WI38 (cell line): ENCODE data around the gene ABHD2.

Experiments used
- H3K4me3 ChIP-seq: 2 replicates; pipeline ENCODE4 v1.5.1; 2011; ENCODE audit warnings: low read depth, mild to moderate bottlenecking, control low read depth, low read length
- TF ChIP-seq, protein P1 (sequence below): IDR thresholded peaks from 2 replicates; pipeline ENCODE4 v1.5.1; 2012; ENCODE audit warnings: low read depth, mild to moderate bottlenecking, control low read depth, low read length

ABHD2 gene

DNA sequence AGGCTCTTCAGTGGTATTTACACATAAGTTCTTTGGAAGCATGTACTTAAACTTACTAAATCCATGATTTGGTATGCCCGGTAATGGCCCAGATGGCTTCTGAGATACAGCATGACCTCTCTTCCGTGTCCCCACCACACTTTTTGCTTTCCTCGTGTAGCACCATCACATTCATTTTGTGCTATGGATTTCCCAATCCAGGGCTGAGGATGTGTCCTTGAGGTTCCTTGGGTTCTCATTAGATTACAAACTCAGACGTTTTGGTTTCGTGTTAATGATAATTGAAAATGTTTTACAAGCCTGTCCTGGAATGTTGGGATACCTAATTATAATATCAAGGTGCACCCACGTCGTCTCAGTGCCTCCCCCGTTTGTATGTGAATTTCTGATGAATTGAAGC, 7.3 kb downstream of the ABHD2 start:
- TF ChIP-seq, protein P1, sequence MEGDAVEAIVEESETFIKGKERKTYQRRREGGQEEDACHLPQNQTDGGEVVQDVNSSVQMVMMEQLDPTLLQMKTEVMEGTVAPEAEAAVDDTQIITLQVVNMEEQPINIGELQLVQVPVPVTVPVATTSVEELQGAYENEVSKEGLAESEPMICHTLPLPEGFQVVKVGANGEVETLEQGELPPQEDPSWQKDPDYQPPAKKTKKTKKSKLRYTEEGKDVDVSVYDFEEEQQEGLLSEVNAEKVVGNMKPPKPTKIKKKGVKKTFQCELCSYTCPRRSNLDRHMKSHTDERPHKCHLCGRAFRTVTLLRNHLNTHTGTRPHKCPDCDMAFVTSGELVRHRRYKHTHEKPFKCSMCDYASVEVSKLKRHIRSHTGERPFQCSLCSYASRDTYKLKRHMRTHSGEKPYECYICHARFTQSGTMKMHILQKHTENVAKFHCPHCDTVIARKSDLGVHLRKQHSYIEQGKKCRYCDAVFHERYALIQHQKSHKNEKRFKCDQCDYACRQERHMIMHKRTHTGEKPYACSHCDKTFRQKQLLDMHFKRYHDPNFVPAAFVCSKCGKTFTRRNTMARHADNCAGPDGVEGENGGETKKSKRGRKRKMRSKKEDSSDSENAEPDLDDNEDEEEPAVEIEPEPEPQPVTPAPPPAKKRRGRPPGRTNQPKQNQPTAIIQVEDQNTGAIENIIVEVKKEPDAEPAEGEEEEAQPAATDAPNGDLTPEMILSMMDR: no peak
- H3K4me3 ChIP-seq: no peak overlapping the region

DNA sequence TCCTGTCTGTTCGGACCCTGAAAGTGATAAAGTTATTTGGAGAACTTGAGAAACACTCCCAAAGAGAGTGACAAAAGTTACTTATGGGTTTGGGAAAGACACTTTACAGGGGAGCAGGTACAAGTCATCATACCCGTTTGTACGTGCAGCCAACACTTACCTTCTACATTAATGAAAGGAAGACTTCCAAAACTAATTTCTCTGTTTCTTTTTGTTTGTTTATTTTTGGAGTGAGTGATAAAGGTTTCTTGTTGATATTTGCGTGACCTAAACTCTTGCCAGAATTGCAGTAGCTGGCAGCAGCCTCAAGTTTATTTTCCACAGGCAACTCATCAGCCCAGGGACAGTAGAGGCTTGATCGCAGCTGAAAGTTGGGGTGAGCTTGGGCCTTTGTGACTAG, 8.4 kb downstream of the ABHD2 start:
- H3K4me3 ChIP-seq: no peak overlapping the region
- TF ChIP-seq, protein P1: no peak

DNA sequence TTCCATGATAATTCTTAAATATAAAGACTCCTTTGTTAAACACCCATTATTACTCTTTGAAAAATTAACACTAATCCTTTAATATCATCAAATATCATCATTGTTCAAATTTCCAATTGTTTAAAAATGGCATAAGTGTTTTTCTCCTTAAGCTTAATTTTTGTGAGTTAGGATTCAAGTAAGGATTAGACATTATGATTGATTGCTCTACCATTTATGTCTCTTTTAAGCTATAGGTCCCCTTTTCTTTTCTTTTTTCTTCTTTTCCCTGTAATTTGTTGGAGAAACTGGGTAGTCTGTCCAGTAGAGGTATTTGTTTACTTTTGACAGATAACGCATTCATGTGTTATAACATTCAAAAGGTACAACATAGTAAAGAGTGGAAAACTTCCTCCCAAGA, 9.1 kb downstream of the ABHD2 start:
- TF ChIP-seq, protein P1: no peak
- no peak overlapping the region for H3K4me3 ChIP-seq

DNA sequence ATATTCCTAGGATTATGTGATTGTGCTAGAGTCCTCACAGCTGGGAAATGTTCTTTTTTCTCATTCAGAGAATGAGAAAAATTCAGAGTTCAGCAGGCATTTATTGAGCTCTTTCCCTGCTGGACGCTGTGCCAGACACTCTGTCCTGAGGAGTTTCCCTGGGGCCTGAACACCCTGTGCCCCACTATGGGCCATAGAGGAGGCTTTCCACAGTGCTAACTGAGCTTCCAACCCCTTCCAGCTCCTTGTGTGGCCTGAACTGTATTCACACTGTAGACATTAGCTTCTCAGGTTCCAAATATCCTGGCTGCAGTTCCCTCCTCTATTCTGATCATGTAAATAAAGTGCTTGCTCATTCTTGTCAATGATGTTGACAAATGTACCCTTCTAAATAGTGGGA, 10.0 kb downstream of the ABHD2 start:
- TF ChIP-seq, protein P1: no peak
- no peak overlapping the region for H3K4me3 ChIP-seq

DNA sequence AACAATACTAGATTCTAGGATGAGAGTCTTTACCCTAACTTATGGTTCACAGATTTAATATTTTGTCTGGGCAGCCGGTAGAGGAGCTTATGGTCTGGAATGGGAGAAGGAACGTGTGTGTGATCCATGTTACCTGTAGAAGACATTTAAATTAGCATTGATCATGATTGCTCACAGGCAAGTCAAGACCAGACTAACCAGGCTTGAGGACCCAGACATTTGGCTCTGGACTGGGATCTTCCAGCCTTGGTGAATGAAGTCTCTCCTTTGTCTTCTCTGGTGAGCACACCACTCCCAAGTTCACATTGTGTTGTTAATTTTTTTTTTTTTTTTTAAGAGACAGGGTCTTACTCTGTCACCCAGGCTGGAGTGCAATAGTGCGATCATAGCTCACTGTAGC, 11.7 kb downstream of the ABHD2 start:
- TF ChIP-seq, protein P1: no peak
- no peak overlapping the region for H3K4me3 ChIP-seq

DNA sequence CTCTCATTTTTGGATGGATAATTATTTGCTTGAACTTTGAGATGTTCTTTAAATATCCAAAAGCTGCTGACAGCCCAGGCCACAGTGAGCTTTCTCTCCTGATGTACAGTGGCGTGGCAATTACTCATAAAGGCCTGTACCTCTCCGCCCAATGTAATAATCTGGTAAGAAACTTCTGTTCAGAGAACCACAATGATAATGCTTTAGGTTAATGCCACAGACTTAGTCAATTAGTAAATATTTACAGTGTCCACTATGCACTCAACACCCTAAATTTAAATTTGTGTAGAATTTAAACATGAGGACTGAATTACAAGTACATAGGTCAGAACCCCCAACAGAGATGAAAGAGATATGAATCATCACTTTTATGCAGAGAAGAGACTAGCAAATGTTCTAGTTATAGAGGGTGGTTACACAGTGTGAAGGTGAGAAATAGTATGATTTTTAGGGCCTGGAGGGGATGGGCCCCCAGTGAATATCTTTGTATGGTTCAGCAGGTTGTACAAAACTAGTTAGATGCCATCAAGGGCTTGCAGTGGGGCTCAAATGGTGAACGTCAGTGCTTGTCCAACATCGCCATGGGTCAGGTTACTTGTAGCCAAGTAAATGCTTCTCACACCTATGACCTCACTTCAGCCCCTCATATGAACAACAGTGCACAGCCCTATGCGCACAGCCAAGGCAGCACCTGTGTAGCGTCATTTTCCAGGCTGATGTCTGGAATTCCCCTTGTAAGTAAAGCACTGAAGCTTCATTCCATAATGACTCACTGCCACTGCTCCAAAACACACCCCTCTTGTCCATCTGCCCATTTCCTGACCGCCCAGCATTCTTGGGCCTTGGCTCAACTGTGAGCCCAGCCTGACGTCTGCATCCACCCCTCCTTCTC, 13.3 kb downstream of the ABHD2 start:
- TF ChIP-seq, protein P1: no peak
- H3K4me3 ChIP-seq: no peak overlapping the region

DNA sequence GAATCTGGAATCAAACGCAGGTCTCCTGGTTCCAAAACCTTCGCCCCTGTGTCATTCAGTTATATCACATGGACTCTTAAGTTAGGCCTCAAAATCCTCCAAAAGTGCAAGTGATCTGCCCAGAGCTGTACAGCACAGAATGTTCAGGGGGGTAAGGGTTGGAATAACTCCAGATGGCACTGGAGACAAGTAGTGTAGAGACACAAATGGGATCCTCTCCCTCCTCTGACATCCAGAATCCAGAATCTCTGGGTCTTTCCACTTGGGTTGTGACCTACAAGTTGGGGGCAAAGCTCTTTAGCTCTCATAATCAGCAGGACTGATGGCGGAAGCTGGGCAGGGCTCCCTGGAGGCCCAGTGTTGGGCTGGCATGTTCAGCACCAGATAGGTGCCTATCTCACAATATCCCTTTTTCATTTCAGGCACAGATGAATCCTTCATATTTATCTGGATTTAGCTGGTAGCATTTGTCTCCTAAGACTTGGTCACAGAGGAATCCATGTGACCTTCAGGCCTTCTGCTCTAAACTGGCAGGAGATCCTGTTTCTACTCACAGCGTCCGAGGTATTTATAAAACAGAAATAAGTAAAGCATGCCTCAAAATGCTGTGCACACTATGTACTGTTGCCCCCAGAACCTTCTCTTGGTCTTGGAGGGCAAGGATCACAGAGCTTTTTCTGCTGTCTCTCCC, 15.4 kb downstream of the ABHD2 start:
- H3K4me3 ChIP-seq: no peak overlapping the region
- TF ChIP-seq, protein P1: no peak
